Vagina (tissue), 2 donors: ENCODE measurements around the gene SHC1.

ENCODE experiments used
- CTCF ChIP-seq, 3 experiments: fragments of 450-650 bp in 2 of 3; fragments of 200-600 bp in 1 of 3; sonication (generic) in 1 of 3; IDR thresholded peaks; one replicate each; pipeline ENCODE4 v1.5.1; 2017 to 2019; ENCODE audit warnings: antibody characterized with exemption in 3 of 3, mild to moderate bottlenecking in 2 of 3, moderate library complexity in 2 of 3
- POLR2A ChIP-seq, 2 donors: fragments of 450-650 bp; IDR thresholded peaks; one replicate each; pipeline ENCODE4 v1.6.1; 2017; ENCODE audit warnings: antibody characterized with exemption in 2 of 2, mild to moderate bottlenecking in 2 of 2, moderate library complexity in 2 of 2
- POLR2AphosphoS5 ChIP-seq, 2 donors: sonication (generic); formaldehyde crosslinking; IDR thresholded peaks; one replicate each; pipeline ENCODE4 v1.9.0; 2017; ENCODE audit warnings: antibody characterized with exemption in 2 of 2, mild to moderate bottlenecking in 2 of 2, low read depth in 1 of 2; ENCODE audit not compliant: insufficient read depth in 1 of 2

- TF ChIP-seq CTCF (IDR thresholded peaks at IDR 0.05) (no peak), POLR2A (IDR thresholded peaks at IDR 0.05) (no peak), POLR2AphosphoS5 (IDR thresholded peaks at IDR 0.05; ENCODE audit: insufficient read depth in 1 of 2, low read depth in 1 of 2) (no peak)
Measured at GRCh38 chr1:154962156-154962749, 8.3 kb downstream of the SHC1 start.
